HT1080 (cell line): ENCODE data around the gene RNU6-1. TPM values are rescaled to one million over a fixed set of nuclear protein-coding genes. Genes with fewer than 3 reads are reported as not detected.

Source experiments
- DNase-seq: peaks from one replicate; pipeline ENCODE4 v3.0.0-alpha.2; 2015; ENCODE audit warnings: low read depth
- polyA plus RNA-seq, 2 experiments: library from polyadenylated mRNA; depleted of rRNA; stranded (reverse); fragments of >200 nt; gene quantifications; 2 replicates each; pipeline ENCODE4 v1.2.3, GENCODE V29; 2015
- total RNA-seq: library from RNA; depleted of rRNA; stranded (reverse); fragments of >200 nt; shearing (Covaris generic); gene quantifications from 2 replicates; pipeline ENCODE4 v1.2.3, GENCODE V29; 2014; rRNA removed

Gene RNU6-1
- not detected in 2 replicates for total RNA-seq
- not detected in 2 replicates for polyA plus RNA-seq (2015; cell fraction: cytosol; rRNA removed)
- polyA plus RNA-seq (2015; cell fraction: nucleus; rRNA removed) = not detected in 2 replicates

DNA sequence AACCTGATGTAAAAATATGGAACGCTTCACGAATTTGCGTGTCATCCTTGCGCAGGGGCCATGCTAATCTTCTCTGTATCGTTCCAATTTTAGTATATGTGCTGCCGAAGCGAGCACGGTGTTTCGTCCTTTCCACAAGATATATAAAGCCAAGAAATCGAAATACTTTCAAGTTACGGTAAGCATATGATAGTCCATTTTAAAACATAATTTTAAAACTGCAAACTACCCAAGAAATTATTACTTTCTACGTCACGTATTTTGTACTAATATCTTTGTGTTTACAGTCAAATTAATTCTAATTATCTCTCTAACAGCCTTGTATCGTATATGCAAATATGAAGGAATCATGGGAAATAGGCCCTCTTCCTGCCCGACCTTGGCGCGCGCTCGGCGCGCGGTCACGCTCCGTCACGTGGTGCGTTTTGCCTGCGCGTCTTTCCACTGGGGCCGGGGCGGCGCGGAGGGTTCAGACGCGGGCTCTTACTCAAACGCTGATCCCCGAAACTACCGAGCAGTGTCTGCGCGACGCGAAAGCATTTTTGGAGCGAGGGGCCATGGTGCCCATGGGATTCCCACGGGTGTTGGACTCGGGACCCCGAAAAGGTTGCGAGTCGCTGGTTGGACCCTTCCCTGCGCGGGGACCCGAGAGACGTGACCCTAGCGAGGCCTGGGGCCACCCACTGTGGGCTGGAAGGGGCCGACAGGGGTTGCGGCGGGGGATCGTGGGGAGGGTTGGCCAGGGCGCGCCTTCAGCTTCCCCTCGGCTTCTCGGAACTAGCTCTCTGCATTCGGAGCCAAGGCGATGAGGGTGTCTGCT is at the start of gene RNU6-1:
Gene RNU6-1 (minus strand): TSS at position 117 of the 820 bp plus-strand sequence.
- DNase-seq = peak; percentile 89

DNA sequence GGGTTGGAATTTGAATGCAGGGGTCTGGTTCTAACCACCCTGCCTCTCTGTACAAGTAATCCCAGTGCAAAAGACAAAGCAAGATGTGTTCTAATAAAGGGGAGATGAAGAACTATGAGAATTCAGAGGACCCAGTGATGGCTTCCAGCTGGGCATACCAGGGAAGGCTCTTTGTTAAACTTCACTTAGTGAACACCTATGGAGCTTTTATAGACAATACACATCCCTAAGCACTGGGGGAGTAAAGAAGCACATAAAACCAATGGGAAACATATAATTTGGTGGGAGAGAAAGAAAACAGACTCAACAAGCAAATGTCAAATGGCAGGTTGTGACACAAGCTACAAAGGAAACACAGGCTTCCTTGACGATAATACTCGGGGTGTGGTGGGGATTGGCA is 47.9 kb upstream of the RNU6-1 start:
- no peak for DNase-seq

DNA sequence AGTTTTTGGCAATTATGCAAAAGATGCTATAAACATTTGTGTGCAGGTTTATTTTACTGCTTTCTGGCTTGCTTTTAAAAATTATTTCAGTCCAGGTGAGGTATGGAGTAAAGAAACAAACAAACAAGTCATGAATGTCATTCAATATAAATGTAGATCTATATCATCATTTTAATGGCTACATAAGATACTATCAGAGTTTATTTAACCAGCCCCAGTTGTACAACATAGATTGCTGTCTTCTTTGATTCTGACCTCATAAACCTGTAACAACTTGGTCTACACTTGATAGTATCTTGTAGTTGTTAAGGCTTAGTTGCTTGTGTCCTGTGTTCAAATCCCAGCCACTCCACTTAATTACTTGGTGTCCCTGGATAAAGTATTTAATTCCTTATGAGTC is 46.0 kb upstream of the RNU6-1 start:
- DNase-seq = no peak

DNA sequence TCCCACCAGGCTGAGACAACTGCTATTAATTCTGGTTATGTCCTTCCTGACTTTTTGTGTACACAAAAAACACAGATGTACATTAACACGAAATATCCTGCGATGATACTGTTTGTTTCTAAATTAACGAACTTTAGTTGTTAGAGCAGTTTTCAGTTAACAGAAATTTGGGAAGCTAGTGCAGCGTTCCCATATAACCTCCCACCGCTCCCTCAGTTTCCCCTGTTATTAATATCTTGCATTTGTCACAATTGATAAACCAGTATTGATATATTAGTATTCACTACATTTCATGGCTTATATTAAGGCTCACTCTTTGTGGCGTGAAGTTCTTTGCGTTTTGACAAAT is 45.3 kb upstream of the RNU6-1 start:
- no peak for DNase-seq

DNA sequence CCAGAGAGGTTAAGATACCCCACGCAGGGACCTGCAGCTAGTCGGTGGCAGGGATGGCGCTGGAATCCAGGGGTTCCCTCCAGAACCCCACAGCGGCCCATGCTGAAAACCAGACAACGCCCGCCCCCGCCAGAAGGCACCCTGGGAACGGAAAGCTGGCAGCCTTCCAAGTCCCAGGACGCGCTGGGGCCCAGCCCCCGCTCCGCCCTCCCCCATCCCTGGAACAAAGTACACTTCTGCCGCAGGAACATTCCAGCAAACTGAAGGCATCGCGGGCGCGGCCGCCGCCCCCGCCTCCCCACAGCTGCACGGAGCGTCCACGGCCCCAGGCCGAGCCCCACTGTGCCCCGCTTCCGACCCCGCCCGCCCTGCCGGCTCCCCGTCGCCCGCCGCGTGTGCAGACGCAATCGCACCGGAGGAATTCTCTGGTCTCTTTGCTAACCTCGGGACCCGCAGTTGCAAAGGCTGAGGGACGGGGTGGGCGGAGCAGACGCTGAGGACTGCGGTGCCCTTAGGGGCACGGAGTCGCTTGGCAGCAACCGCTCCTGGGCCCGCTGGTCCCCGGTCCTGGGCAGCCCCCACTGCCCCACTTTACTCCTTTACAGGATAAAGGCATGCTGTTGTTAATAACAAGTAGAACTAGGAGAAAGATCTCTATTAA is 44.8 kb upstream of the RNU6-1 start:
- no peak for DNase-seq

DNA sequence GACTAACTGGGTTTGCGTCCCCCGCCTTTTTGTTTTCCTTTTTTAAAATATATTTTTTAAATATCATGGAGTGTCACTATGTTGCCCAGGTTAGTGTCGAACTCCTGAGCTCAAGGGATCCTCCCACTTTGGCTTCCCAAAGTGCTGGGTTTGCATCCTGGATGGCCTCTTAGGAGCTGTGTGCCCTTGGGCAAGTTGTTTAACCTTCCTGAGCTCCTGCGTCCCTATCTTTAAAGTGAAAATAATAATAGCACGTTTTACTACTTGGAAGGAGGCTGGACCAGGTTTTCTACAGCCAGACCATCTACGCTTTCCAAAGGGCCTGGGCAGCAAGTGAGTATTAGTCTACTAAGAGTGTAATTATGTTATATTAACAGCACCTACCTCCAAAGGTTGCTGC is 44.2 kb upstream of the RNU6-1 start:
- no peak for DNase-seq

DNA sequence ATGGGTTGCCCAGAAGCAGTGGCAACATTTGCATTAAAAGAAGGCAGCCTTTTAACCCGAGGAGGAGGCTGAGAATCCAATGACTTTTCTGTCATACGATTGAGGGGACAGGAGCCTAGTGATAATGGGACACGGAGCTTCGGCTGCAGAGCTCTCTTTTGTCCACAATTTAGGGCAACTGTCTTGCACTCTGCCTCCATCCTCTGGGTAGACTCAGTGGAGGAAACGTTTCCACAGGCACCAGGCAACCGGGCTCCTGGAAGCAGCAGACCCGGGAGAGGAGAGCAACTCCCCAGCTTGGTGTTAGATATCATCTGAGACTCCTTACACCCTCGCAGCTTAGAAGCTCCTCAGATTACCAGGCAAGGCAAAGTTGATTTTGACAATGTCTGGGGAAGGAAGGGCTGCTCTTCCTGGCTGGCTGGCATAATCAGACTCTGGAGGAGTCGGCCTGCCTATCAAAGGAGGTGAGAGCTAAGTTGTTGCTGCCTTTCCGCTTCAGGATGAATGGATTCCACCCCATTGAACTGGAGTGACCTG is 43.5 kb upstream of the RNU6-1 start:
- DNase-seq = no peak

DNA sequence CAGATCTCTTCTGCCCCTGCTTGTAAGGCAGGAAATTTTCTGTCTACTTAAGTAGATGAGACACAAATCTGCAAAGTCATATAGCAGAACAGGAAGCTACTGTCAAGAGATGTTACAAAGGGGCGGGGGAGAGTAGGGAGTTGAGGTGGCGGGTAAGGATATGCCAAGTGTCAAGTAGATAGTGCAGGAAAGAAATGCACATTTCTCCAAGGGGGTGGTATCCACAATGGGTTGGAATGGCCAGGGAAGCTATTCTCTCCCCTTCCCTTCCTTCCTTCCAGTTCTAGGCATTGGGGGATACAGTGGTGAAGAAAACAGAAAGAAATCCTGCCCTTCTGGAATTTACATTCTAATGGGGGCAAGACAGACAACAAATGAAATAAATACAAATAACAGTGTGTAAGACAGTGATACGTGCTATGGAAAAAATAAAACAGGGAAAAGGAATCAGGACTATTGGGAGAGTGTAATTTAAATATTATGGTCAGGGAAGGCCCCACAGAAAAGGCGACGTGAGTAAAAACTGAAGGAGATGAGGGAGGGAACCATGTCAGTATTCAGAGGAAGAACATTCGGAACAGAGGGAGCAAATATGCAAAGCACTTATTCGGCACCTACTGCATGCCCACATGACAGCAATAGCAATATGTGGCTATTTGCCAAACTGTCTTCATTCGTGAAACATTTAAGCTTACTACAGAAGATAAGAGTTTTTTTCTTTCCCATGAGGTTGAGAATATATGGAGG is 42.8 kb upstream of the RNU6-1 start:
- peak; percentile 4 for DNase-seq

DNA sequence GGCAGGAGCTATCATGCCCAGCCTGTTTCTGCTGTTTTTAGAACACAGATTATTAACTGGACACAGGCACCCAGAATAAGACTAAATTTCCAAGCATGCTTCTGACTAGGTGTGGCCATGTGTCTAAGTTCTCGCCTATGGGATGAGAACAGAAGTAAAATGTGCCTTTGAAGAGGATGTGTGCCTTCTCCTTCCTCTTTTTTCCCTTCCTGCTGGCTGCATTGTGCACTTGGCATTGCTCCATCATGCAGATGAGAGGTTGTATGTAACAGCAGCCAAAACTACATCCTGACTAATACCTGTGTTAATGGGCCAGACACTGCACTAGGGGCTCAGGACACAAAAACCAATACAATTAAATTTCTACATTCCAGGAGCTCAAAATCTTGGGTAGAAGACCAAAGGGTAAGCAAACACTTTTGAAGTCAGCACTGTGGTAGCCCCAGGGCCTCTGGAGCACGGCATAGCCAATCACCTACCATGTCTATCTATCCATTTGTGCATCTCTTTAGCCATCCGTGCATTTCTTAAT is 40.9 kb upstream of the RNU6-1 start:
- no peak for DNase-seq

DNA sequence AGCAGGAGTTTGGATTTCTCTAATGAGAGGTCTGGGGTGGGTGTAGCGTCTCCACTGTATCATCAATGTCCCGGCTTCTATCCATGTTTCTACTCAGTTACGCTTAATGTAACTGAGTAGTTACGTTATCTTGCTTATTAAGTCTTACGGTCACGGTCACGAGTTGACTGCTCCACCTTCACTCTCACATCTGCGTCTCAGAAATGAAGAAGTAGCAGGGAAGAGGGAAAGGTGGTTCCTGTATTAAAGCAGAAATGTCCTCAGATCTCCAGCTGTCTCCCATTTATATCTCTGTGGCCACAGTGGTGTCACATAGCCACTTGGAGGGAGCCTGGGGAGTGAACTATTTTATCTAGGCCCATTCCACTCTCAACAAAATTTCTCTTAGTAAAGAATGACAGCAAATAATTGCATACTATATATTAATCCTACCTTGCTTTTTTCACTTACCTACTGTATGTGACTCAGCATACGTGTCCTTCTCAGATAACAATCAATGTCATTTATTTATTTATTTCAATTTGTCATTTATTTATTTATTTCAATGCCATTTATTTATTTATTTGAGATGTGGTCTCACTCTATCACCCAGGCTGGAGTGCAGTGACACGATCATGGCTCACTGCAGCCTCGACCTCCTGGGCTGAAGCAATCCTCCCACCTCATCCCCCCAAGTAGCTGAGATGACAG is 39.7 kb upstream of the RNU6-1 start:
- DNase-seq = no peak

DNA sequence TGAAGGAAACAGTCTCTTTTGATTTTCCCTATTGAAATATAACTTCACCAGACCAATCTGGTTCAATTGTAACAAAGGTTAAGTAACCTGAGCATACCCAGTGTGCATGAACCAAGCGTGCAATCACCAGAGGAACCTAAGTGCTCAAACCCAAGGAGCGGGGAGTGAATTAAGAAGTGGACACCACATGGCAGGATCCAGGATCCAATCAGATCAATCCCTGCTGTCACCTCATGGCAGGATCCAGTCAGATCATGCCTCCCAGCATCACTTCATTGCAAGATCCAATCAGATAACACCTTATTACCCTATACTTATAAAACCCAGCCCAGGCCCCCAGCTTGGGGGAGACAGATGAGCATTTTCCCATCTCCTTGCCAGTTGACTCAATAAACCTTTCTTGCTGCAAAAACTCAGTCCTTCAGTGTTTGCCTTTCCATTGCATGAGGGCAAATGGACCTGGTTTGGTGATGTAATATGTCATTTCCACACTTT is 38.9 kb upstream of the RNU6-1 start:
- DNase-seq = peak; percentile 48

DNA sequence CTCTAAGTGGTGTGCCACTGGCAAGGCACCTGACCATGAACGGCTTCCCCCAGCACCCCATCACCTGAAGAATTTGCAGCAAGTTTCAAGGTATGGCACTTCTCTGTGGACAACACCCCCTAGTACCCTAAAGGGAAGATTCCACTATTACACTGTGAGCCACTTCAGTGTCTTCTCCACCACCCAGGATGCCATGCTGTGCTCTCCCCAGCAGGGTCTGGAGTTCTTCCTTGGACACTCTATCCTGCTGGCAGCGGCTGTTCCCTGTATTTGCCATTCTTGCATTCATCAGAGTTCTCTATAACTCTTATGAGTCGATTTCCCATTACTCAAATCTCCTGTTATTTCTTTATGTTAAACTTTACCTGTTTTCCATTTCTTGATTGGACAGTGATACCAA is 33.9 kb upstream of the RNU6-1 start:
- no peak for DNase-seq

DNA sequence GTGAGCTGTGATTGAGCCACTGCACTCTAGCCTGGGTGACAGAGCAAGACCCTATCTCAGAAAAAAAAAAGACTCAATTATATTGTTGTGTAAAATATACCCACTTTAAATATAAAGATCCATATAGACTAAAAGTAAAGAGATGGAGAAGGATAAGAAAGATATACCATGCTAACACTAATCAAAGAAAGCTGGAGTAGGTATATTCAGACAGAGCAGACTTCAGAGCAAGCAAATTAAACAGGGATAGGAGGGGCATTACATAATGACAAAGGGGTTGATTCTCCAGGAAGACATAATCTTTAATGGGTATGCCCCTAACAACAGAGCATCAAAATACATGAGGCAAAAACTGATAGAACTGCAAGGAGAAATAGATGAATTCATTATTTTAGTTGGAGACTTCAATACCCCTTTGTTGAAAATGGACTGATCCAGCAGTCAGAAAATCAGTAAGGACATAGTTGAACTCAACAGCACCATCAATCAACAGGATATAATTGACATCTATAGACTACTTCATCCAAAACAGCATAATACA is 31.1 kb upstream of the RNU6-1 start:
- no peak for DNase-seq

DNA sequence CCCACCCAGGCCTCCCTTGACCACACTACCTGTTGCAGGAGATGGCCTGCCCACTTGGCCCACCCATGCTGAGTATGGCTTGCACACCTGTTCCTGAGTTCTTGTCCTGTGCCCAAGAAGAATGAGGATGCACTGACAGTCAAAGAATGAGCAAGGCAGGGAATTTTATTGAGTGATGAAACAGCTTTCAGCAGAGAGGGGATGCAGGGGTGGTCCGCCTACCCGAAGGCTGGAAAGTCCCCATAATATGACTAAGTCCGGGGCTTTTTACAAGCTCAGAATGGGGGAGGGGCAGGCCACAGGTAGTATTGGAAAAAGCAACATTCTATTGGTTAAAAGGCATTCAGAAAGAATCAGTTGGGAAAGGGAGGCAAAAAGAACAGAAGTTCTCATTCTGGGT is 29.9 kb upstream of the RNU6-1 start:
- DNase-seq = no peak

DNA sequence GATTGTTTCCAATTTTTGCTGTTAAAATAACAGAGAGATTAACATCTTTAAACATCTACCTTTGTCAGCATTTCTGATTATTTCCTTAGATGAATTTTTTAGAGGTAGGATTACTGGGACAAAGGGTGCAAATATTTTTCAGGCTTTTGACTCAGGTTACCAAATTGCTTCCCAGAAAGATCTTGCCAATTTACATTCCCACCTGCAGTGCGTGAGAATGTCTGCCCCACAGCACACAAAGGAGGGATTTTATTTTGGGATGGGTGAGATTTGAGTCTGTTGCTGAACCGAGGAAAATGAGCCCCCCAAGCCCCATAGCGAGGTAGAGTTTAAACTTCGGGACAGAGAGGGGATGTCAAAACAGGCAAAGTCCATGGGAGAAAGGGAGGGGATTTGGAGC is 25.9 kb upstream of the RNU6-1 start:
- DNase-seq = no peak

DNA sequence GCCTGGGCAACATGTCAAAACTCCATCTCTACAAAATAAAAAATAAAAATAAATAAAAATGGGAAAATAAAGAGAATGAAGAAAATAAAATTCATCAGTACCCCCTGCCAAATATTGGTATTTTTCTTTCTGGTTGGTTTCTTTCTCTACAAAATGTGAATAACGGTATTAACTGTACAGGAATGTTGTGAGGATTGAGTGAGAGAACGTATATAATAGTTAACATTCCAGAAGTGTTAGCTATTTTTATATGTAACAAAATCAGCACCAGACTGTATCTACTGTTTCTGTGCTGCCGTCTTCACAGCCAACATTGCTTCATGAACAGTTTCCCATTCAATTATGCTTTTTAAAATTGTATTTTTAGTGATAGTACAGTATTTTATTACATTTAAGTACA is 25.5 kb upstream of the RNU6-1 start:
- DNase-seq = no peak

DNA sequence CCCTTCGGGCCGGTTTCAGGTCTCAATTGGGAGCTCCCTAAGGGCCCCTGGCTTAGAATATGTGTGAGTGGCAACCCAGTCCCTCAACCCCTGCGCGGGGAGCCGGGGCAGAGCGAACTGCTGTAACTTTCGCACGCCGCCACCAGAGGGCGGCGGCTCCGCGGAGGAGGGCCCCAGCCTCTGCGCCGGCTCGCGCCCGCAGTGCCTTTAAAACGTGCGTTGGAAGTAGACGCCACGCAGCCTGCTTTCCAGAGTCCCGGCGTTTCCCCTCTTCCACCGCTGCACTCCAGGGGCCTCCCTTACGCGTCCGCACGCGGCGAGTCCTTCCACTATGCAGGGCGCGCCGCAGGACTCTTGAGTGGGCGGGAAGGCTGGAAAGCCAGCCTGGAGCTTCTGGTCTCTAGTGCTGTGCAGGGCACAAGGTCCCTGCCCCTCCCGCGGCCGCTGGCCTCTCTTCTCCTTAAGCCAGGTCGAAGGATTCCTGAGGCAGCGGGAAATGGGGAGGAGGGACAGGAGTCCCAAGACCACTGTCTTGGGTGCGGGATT is 23.7 kb upstream of the RNU6-1 start:
- DNase-seq = peak; percentile 65

DNA sequence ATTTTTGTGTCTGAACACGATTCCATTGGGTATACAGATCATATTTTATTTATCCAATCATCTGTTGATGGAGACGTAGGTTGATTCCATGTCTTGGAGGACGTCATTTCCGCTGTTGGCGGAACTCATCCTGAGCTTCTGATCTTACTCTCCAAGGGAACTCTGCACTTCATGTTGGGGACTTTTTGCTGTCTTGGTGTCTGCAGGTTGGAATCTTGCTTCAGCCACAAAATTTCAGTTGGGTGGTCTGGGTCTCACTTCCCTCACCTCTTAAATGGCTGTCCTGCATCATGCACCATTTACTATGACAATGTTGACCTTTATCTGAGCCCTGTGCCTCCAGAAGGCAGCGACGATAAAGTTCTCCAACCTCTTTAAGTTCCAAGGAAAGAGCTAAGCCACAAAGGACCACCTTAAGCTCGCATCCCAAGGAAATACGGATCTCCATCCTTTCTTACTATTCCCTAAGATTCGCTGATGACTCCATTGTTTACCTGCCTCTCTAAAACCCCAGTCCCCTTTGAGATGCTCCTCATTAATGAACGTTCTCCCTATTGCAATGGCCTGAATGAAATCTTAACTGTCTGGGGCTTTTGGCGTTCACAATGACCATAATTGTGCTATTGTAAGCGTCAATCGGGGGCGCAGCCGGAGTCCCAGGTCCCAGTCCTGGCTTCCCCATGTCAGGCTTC is 23.1 kb upstream of the RNU6-1 start:
- DNase-seq = no peak

DNA sequence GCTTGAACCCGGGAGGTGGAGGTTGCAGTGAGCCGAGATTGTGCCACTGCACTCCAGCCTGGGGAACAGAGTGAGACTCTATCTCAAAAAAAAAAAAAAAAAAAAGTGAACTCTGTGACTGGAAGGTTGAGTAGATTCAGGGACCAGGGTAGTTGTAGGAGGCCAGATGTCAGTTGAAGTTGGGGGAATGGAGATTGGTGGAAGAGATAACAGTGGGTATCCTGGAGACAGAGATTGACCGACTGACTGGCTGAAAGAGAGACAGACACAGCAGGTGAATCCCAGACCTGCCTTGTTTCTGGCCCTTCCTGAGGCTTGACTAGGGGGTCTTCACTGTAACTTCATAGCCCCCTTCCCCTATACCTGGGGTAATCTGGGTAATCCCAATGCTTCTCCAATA is 22.1 kb upstream of the RNU6-1 start:
- no peak for DNase-seq
